ENCODE measurements around the gene GRK5.

The GRK5 gene

GRCh38 chr10:119466655-119467054 lies 259.3 kb downstream of the GRK5 start:
- H3K4me2 ChIP-seq (ENCODE audit: low read depth, low read length, poor library complexity, severe bottlenecking) = peak overlapping the region; percentile 33

GRCh38 chr10:119468542-119469324 lies 261.4 kb downstream of the GRK5 start:
- Histone ChIP-seq H3K4me3 (ENCODE audit: low read length, poor library complexity, severe bottlenecking) (no peak overlapping the region), H3K9me2 (replicated peaks; ENCODE audit: low read depth, low read length) (no peaks in the 10 kb centered on the region), H3K9me3 (ENCODE audit: insufficient read depth, low read depth, low read length) (no peaks in the 10 kb centered on the region; the same call in 1 of the 2 replicates), H4K20me1 (ENCODE audit: insufficient read depth, low read length, poor library complexity, severe bottlenecking) (no peaks in the 10 kb centered on the region), H3F3A (ENCODE audit: low read depth) (no peaks in the 10 kb centered on the region), H3K4me1 (ENCODE audit: insufficient read depth, low read length, poor library complexity, severe bottlenecking) (peaks cover 12% of the 10 kb centered on the region), H3K9ac (ENCODE audit: low read depth, low read length, poor library complexity, severe bottlenecking) (no peak overlapping the region), H2AFZ (ENCODE audit: low read length) (no peak overlapping the region), H3K4me2 (ENCODE audit: low read depth, low read length, poor library complexity, severe bottlenecking) (no peak overlapping the region), H3K27me3 (ENCODE audit: insufficient read depth, low read length, poor library complexity, severe bottlenecking) (no peaks in the 10 kb centered on the region), H3K36me3 (ENCODE audit: insufficient read depth, low read length) (no peaks in the 10 kb centered on the region), H3K79me2 (ENCODE audit: insufficient read depth, low read length) (no peaks in the 10 kb centered on the region)
- no peak for TF ChIP-seq CTCF (conservative IDR thresholded peaks at IDR 0.05; ENCODE audit: low read length)
- TF ChIP-seq EZH2phosphoT487 (IDR thresholded peaks at IDR 0.05; ENCODE audit: borderline replicate concordance) = no peak

More at GRCh38 chr10:119466655-119467054, 259.3 kb downstream of the GRK5 start:
- Histone ChIP-seq H3K9ac (ENCODE audit: low read depth, low read length, poor library complexity, severe bottlenecking) (no peak overlapping the region), H3K9me3 (ENCODE audit: insufficient read depth, low read depth, low read length) (no peaks in the 10 kb centered on the region), H3K36me3 (ENCODE audit: insufficient read depth, low read length) (no peaks in the 10 kb centered on the region), H3K79me2 (ENCODE audit: insufficient read depth, low read length) (no peaks in the 10 kb centered on the region), H2AFZ (ENCODE audit: low read length) (no peak overlapping the region), H4K20me1 (ENCODE audit: insufficient read depth, low read length, poor library complexity, severe bottlenecking) (no peaks in the 10 kb centered on the region), H3K4me3 (ENCODE audit: low read length, poor library complexity, severe bottlenecking) (no peak overlapping the region), H3K9me2 (replicated peaks; ENCODE audit: low read depth, low read length) (no peaks in the 10 kb centered on the region), H3F3A (ENCODE audit: low read depth) (no peaks in the 10 kb centered on the region), H3K4me1 (ENCODE audit: insufficient read depth, low read length, poor library complexity, severe bottlenecking) (peaks cover 12% of the 10 kb centered on the region), H3K27me3 (ENCODE audit: insufficient read depth, low read length, poor library complexity, severe bottlenecking) (no peaks in the 10 kb centered on the region)
- TF ChIP-seq CTCF (conservative IDR thresholded peaks at IDR 0.05; ENCODE audit: low read length) (no peak), EZH2phosphoT487 (IDR thresholded peaks at IDR 0.05; ENCODE audit: borderline replicate concordance) (no peak)

GRCh38 chr10:119469325-119469707 lies 261.9 kb downstream of the GRK5 start:
- H2AFZ ChIP-seq (ENCODE audit: low read length) = no peak overlapping the region
- H3K79me2 ChIP-seq (ENCODE audit: insufficient read depth, low read length) = no peaks in the 10 kb centered on the region
- H3K27me3 ChIP-seq (ENCODE audit: insufficient read depth, low read length, poor library complexity, severe bottlenecking) = no peaks in the 10 kb centered on the region
- no peaks in the 10 kb centered on the region for H3K36me3 ChIP-seq (ENCODE audit: insufficient read depth, low read length)
- H3K9ac ChIP-seq (ENCODE audit: low read depth, low read length, poor library complexity, severe bottlenecking) = no peak overlapping the region
- H3K9me3 ChIP-seq (ENCODE audit: insufficient read depth, low read depth, low read length) = no peaks in the 10 kb centered on the region; the same call in 1 of the 2 replicates
- no peaks in the 10 kb centered on the region for H4K20me1 ChIP-seq (ENCODE audit: insufficient read depth, low read length, poor library complexity, severe bottlenecking)
- H3K4me1 ChIP-seq (ENCODE audit: insufficient read depth, low read length, poor library complexity, severe bottlenecking) = peaks cover 12% of the 10 kb centered on the region
- H3K4me3 ChIP-seq (ENCODE audit: low read length, poor library complexity, severe bottlenecking) = no peak overlapping the region
- TF ChIP-seq EZH2phosphoT487 (IDR thresholded peaks at IDR 0.05; ENCODE audit: borderline replicate concordance) (no peak), CTCF (conservative IDR thresholded peaks at IDR 0.05; ENCODE audit: low read length) (no peak)
- no peaks in the 10 kb centered on the region for H3K9me2 ChIP-seq (replicated peaks; ENCODE audit: low read depth, low read length)
- no peaks in the 10 kb centered on the region for H3F3A ChIP-seq (ENCODE audit: low read depth)
- H3K4me2 ChIP-seq (ENCODE audit: low read depth, low read length, poor library complexity, severe bottlenecking) = no peak overlapping the region

All from Loucy (cell line).